HG03442 (cell line): ENCODE measurements around the gene THBS3.
"Not testable (repeated sequence)": the region's sequence is repeated elsewhere in the genome, so short reads cannot be mapped to it uniquely, and the experiment has no call there.

Experiments used
- ATAC-seq: cut with Tn5 transposase; IDR thresholded peaks from one replicate; pipeline ENCODE4 v1.9.1; 2021; ENCODE audit warnings: mild to moderate bottlenecking, moderate library complexity; ENCODE audit not compliant: unreplicated experiment

THBS3 gene

DNA sequence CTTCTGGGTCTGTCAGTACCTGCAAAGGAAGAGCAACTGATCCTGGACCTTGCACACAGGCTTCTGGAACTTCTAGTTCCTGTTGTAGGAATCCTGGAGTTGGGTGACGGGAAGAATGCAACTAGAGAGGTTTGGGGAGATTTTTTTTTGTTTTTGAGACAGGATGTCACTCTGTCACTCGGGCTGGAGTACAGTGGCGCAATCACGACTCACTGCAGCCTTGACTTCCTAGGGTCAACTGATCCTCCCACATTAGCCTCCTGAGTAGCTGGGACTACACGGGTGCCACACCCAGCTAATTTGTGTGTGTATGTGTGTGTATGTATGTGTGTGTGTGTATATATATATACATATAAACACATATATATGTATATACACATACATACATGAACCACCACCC is 28.8 kb upstream of the THBS3 start:
- no peak for ATAC-seq

DNA sequence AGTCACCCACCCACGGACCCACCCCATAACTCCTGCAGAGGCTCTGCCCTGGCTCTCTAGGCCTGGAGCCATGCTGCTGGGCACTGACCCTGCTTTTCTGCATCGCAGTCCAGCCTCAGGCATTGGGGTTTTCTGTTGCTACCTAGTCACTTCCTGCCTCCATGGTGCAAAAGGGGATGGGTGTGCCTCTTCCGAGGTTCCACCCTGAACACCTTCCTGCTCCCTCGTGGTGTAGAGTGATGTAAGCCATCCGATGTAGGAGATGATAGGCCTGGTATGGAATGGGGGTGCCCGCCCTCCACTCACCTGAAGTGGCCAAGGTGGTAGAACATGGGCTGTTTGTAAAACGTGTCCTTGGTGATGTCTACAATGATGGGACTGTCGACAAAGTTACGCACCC is 27.7 kb upstream of the THBS3 start:
- ATAC-seq = not testable (repeated sequence)

DNA sequence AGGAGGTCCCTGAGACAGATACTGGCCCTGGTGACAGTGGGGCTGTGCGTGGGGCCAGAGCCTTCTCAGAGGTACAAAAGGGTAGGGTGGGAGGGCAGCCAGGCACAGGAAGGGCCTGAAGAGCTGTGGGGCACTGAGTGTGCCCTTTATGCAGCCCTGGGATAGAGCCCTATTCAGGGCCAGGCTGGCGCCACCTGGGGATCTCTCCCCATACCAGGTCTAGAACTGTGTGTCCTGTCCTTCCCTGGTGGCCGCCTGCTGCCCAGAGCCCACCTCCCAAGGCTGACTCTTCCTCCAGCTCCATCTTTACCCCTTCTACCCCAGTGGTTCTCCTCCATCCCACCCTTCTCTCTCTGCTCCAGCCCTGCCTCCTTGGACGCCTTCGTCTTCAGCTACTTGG is 25.8 kb upstream of the THBS3 start:
- not testable (repeated sequence) for ATAC-seq

DNA sequence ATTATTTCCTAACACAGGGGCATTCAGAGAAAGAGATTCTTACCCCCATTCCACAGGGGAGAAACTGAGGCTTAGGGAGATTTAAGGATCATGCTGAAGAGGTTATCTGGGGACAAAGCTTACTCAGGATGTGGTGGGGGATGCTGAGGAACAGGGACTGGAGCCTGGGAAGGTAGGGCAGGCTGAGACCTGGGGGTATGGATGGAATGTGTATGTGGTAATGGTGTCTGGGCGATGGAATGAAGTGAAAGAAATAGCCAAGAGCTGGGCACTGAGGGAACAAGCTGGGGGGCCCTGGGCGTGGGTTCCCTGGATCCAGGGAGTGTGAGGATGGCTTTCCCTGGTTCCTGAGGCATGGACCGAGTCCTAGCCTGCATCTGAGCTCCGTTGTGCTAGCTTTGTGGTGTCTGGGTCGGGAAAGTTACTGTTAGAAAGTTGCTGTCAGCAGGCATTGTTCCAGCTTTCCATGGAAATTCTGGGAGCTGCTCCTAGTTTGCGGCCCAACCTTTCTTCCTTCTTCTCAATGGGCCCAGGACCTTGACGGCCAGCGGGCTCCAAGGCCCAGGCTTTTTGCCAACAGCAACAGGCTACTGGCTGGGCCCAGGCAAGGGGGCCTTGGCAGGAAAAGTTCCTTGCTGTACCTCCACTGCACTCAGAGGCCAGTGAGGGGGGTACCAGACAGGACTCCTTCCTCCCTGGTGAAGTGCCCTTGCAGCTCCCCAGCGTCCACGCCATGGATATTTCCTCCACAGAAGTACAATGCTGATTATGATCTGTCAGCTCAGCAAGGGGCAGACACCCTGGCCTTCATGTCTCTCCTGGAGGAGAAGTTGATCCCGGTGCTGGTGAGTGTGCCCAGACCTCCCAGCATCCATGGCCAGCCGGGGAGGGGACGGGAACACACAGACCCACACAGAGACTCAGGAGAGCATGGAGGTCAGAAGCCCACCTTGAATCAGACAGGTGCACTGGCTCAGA is 24.6 kb upstream of the THBS3 start:
- ATAC-seq = not testable (repeated sequence)

DNA sequence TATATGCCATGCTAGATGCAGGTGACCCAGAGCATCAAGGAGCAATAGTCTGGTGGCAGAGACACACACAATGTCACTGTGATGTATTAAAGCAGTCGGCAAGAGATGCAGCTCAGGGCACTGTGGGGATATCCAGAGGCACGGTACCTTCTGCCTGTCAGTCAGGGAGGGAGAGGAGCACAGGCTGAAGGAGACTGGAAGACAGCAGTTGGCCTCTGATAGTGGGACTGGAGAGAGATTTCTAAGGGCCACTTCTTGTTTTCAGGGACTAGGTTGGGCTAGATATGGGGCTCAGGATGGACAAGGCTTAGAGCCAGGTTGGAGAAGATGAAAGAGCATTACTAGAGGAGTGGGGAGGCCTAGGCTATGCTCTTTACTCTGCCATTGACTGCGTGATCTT is 23.6 kb upstream of the THBS3 start:
- not testable (repeated sequence) for ATAC-seq

DNA sequence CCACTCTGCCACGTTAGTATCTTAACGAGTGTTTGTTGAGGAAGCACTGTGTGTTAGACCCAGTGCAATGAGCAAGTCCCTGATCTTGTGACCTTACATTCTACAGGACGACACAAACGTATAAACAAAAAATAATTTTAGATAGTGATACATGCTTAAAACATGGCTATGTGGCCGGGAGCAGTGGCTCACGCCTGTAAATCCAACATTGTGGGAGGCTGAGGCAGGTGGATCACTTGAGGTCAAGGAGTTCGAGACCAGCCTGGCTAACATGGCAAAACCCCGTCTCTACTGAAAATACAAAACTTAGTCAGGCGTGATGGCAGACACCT is 20.4 kb upstream of the THBS3 start:
- ATAC-seq = no peak

DNA sequence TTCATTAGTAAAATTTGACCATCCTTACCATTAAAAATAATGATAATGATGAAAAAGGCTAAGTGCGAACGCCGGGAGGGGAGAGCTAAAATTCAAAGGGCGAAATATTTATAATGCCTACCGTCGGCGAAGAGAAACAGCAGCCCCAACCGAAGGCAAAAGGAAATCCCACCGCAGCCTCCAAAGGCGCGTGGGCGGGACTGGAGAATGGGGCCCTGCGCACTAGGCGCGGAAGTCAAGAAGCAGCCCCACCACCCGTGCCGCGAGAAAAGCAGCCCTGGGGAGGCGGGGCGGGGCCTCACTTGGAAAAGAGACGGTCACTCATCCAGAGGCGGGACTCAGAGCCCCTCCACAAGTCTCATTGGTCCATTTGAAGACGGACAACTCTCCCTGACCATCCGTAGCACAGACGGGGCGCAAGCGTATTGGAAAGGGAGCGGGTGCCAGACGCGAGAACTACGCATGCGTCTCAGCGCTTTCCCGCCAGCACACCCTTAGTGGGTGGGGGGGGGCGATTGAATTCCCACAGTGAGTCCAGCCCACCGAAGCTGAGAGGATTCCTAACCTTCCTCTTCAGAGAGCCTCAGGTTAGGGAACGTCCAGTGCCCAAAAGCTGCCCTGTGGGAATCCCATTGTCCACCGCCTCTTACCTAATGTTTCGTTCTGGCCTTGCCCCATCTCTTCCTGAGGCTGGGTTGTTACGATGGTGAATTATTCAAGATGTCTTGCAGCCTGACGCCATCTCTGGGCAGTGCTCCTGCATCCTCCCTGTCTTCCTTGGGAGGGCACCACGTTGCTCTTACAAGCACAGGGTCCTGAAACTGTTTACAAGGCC is 19.8 kb upstream of the THBS3 start:
- peak; percentile 88 for ATAC-seq

DNA sequence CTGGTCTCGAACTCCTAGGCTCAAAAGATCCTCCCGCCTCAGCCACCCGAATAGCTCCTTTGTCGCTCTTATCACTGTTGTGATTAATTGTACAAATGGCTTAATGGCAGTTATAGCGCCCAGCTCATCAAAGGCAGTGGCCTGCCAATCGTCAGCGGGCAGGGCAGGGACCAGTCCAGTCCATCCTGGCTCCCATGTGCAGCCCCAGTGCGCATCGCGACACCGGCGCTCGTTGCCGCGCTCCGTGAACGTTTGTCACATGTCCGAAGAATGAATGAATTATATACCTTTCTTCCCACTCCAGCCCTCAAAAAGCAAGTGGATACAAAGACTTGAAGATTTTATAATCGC is 19.2 kb upstream of the THBS3 start:
- ATAC-seq = no peak

DNA sequence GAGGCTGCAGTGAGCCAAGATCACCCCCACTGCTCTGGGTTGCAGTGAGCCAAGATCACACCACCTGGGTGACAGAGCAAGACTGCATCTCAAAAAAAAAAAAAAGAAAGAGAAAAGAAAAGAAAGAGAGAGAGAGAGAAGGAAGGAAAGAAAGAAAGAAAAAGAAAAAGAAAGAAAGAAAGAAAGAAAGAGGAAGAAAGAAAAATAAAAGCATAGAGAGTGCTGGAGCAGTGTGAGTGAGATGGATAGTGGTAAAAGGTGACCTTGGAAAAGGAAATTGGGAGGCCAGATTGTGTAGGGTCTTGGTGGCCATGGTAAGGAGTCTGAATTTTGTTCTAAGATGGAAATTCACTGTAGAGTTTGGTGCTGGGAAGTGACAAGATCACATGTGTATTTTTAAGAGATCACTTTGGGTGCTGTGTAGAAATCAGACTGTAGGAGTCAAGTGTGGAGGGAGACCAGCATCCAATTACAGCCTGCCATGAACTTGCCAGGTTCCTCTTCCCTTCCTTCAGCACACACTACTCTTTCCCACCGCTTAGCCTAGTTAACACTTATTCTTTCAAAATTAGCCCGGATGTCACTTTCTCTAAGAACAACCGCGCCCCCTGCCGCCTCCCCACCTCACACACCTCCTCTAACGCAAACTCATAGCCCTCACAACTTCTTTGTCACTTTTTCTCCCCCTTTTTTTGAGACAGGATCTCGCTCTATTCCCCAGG is 18.7 kb upstream of the THBS3 start:
- ATAC-seq = no peak

DNA sequence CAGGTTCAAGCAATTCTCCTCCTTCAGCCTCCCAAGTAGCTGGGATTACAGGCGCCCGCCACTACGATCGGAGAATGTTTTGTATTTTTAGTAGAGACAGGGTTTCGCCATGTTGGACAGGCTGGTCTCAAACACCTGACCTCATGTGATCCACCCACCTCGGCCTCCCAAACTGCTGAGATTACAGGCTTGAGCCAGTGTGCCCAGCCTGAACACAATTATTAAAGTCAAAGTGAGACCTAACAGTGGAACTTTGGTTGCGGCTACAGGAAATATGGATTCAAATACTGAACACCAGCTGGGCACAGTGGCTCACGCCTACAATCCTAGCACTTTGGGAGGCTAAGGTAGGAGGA is 17.7 kb upstream of the THBS3 start:
- not testable (repeated sequence) for ATAC-seq

DNA sequence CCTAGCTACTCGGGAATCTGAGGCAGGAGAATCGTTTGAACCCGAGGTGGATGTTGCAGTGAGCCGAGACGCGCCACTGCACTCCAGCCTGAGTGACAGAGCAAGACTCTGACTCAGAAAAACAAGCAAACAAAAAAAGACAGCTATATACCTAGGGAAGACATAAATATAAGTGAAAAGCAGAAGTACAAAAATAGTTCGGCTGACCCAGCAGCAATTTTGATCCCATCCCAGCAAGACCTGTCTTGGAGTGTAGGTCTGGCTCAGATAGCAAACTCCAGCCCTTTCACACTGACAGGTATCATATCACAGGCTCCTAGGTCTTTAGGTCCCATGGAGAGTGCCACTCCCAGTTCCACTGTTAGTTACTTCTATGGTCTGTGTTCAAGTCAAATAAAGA is 15.3 kb upstream of the THBS3 start:
- ATAC-seq = no peak

DNA sequence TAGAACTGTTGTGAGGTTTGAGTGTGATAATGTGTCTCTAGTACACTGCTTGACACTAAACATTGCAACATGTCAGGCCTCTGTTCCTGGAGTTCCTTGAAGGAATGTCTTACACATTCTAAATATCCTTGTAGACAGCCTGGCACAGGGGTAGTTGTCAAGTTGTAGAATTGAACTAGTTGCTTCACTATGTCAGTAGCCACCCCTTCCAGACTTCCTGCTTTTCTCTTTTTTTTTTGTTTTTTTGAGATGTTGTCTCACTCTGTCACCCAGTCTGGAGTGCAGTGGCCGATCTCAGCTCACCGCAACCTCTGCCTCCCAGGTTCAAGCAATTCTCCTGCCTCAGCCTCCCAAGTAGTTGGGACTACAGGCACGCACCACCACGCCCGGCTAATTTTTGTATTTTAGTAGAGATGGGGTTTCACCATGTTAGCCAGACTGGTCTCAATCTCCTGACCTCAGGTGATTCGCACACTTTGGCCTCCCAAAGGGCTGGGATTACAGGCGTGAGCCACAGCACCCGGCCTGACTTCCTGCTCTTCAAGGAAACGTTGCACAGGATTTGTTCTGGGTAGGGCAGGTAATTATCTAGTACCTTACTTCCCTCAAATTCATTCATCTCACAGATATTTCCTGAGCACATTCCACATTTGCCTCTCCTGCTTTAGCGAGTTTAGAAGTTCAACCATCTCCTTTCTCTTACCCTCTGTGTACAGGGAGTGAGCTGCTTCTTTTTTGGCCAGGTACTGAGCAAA is 12.7 kb upstream of the THBS3 start:
- ATAC-seq = not testable (repeated sequence)

DNA sequence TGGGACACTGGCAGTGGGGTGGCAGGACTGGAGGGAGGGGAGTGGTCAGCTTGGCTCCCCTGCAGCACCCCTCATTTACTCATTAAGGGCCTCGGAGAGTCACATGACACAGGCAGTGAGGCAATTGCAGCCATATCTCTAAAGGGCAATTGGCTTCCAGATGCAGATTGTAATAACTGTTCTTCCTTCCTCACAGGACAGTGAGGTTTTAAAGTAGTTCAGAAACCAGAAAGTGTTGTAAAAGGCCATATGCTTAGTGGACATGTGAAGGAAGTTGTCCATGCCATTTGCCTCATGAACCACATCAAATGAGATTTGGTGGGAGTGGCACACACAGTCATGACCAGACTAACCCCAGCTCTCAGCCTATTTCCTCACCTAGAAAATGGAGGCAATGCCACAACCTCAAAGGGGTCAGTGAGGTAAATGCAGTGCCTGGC is 11.9 kb upstream of the THBS3 start:
- no peak for ATAC-seq

DNA sequence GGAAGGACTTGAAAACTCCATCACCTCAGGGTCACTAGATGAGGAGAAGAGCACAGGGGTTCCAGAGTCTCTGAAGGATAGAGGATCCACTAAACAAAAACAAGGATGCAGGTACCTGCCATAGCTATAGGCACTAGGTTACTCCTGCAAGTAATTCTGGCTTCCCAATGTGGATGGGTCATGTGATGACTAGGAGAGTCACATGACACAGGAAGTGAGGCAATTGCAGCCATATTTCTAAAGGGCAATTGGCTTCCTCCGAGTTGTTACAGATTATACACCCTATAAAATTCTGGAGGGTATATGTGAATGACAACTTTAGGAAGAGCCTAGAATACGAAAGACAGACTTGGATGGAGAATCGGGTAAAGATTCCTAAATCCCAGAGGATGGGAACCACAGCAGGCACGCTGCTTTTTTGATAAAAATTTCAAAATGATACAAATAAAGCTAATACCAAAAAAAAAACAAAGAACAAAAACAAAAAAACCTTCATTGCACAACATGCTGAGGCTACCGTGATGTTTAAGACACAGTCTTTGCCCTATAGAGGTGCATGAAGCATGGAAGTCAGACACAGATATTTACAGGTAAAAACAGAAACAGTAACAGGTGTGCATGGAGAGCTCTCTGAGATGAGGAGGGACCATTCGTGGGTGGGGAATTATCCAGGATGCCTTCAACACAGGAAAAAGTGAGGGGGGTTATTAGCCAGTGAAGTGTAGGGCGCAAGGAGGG is 11.3 kb upstream of the THBS3 start:
- no peak for ATAC-seq

DNA sequence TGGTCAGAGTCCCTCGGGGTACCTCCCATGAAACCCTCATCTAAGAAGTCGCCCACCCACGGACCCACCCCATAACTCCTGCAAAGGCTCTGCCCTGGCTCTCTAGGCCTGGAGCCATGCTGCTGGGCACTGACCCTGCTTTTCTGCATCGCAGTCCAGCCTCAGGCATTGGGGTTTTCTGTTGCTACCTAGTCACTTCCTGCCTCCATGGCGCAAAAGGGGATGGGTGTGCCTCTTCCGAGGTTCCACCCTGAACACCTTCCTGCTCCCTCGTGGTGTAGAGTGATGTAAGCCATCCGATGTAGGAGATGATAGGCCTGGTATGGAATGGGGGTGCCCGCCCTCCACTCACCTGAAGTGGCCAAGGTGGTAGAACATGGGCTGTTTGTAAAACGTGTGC is 7.0 kb upstream of the THBS3 start:
- not testable (repeated sequence) for ATAC-seq

DNA sequence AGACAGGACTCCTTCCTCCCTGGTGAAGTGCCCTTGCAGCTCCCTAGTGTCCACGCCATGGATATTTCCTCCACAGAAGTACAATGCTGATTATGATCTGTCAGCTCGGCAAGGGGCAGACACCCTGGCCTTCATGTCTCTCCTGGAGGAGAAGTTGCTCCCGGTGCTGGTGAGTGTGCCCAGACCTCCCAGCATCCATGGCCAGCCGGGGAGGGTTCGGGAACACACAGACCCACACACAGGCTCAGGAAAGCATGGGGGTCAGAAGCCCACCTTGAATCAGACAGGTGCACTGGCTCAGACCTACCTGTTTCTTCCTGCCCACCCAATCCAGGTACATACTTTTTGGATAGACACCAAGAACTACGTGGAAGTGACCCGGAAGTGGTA is 4.3 kb upstream of the THBS3 start:
- ATAC-seq = not testable (repeated sequence)

DNA sequence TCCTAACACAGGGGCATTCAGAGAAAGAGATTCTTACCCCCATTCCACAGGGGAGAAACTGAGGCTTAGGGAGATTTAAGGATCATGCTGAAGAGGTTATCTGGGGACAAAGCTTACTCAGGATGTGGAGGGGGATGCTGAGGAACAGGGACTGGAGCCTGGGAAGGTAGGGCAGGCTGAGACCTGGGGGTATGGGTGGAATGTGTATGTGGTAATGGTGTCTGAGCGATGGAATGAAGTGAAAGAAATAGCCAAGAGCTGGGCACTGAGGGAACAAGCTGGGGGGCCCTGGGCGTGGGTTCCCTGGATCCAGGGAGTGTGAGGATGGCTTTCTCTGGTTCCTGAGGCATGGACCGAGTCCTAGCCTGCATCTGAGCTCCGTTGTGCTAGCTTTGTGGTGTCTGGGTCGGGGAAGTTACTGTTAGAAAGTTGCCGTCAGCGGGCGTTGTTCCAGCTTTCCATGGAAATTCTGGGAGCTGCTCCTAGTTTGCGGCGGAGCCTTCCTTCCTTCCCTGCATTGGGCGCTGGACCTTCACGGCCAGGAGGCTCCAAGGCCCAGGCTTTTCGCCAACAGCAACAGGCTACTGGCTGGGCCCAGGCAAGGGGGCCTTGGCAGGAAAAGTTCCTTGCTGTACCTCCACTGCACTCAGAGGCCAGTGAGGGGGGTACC is 3.8 kb upstream of the THBS3 start:
- ATAC-seq = not testable (repeated sequence)

DNA sequence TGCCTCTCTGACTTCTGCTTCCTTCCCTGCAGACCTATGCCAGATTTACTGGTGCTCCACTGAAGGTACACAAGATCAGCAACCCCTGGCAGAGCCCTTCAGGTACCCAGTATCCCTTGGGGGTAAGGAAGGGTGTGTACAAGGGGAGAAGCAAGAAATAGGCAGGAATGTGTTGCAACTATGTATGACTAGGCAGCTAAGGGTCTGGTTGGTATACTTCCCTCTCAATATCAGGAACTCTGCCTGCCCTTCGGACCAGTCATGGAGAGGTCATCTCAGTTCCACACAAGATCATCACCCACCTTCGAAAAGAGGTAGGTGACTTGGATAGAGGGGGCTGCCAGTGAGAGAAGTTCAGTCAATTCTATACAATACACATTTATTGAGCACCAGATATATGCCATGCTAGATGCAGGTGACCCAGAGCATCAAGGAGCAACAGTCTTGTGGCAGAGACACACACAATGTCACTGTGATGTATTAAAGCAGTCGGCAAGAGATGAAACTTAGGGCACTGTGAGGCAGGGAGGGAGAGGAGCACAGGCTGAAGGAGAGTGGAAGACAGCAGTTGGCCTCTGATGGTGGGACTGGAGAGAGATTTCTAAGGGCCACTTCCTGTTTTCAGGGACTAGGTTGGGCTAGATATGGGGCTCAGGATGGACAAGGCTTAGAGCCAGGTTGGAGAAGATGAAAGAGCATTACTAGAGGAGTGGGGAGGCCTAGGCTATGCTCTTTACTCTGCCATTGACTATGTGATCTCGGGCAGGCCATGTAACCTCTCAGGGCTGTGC is 2.8 kb upstream of the THBS3 start:
- no peak for ATAC-seq

DNA sequence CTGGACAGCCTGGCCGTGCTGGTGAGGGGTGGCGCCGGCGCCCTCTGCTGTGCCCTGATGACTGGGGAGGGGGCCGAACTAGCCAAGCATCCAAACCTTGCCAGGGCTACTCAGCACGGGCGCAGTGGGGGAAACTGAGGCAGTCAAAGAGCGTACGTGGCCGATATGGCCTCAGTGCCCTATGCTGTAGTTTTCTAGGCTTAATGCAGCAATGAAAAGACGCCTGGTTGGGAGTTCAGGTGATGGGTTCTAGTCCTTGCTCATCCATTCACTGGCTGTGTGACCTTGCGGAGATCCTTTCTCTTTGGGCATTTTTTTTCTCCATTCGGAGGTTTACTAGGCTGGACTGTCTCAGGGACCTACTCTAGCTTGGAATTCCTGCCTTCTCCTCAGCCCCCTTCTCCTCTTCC is 1.6 kb upstream of the THBS3 start:
- ATAC-seq = no peak
